GM21717 (cell line): ENCODE measurements around the gene LCAT.

Experiments
- ATAC-seq: cut with Tn5 transposase; IDR thresholded peaks from one replicate; pipeline ENCODE4 v1.9.1; 2021; ENCODE audit warnings: mild to moderate bottlenecking, moderate library complexity; ENCODE audit not compliant: unreplicated experiment

LCAT gene

GRCh38 chr16:67914758-67915495 is 29.0 kb downstream of the LCAT start:
- ATAC-seq = no peak

GRCh38 chr16:67910158-67910557 is 33.8 kb downstream of the LCAT start:
- ATAC-seq = peak; percentile 69

- ATAC-seq = no peak
Measured at GRCh38 chr16:67909056-67909742, 34.7 kb downstream of the LCAT start.

GRCh38 chr16:67907397-67908180 is 36.3 kb downstream of the LCAT start:
- no peak for ATAC-seq

GRCh38 chr16:67902831-67903230 is 41.1 kb downstream of the LCAT start:
- ATAC-seq = no peak

- ATAC-seq = no peak
Measured at GRCh38 chr16:67901734-67902133, 42.2 kb downstream of the LCAT start.

GRCh38 chr16:67897231-67897630 is 46.7 kb downstream of the LCAT start:
- ATAC-seq = no peak

GRCh38 chr16:67893743-67894399 is 50.0 kb downstream of the LCAT start:
- ATAC-seq = peak; percentile 30

GRCh38 chr16:67892899-67893742 is 50.8 kb downstream of the LCAT start, which contains the start of gene PSKH1:
Gene PSKH1 (plus strand): TSS chr16:67893254. CDS start chr16:67908750, 15,496 bp downstream.
- ATAC-seq = peak; percentile 88

GRCh38 chr16:67892375-67892774 is 51.5 kb downstream of the LCAT start:
- ATAC-seq = no peak
